Activated B cell treated with CpG ODN at 0.5 μM for 24 hours (primary cell): ENCODE data around the gene SEMA3A. TPM values are rescaled to one million over a fixed set of nuclear protein-coding genes. Genes with fewer than 3 reads are reported as not detected.
"Not testable (repeated sequence)": the region's sequence is repeated elsewhere in the genome, so short reads cannot be mapped to it uniquely, and the experiment has no call there.

Experiments
- ATAC-seq: fragments of 200-7000 bp; cut with Tn5 transposase; one replicate; pipeline ENCODE4 v1.10.0; 2021; ENCODE audit warnings: low read depth, mild to moderate bottlenecking, moderate library complexity
- CTCF ChIA-PET: fragments of 350-600 bp; sonication (Branson Sonifier 250); formaldehyde crosslinking; loops from one replicate; lab custom pipeline; 2021; ENCODE audit warnings: antibody characterized with exemption; lab: Charles Lee
- POLR2A ChIA-PET: fragments of 350-600 bp; sonication (Branson Sonifier 250); formaldehyde crosslinking; loops from one replicate; lab custom pipeline; 2021; ENCODE audit warnings: antibody characterized with exemption; lab: Charles Lee
- DNase-seq: peaks from one replicate; pipeline ENCODE4 v3.0.0; 2022
- H3K27ac Mint-ChIP-seq: one replicate; pipeline ENCODE4 v1.8.0; 2020; ENCODE audit warnings: mixed read lengths
- H3K27me3 Mint-ChIP-seq: one replicate; pipeline ENCODE4 v1.8.0; 2021; ENCODE audit warnings: mixed read lengths
- H3K36me3 Mint-ChIP-seq: one replicate; pipeline ENCODE4 v1.8.0; 2021; ENCODE audit warnings: low read depth, mixed read lengths
- H3K4me1 Mint-ChIP-seq: one replicate; pipeline ENCODE4 v1.8.0; 2021; ENCODE audit warnings: mixed read lengths
- H3K4me3 Mint-ChIP-seq: one replicate; pipeline ENCODE4 v1.8.0; 2020; ENCODE audit warnings: mild to moderate bottlenecking, mixed read lengths
- H3K9me3 Mint-ChIP-seq: one replicate; pipeline ENCODE4 v1.8.0; 2020; ENCODE audit warnings: mixed read lengths
- CTCF ChIP-seq: fragments of 200-600 bp; IDR thresholded peaks from one replicate; pipeline ENCODE4 v1.8.0; 2022; ENCODE audit warnings: antibody characterized with exemption, mild to moderate bottlenecking
- intact Hi-C: fragments of 100-400 bp; cut with micrococcal nuclease; formaldehyde crosslinking; loops from one replicate; pipeline ENCODE4 v1.15.1; 2024
- total RNA-seq: library from RNA; stranded (reverse); gene quantifications from 2 replicates; pipeline ENCODE4 v1.2.3, GENCODE V29; 2022

SEMA3A gene
- total RNA-seq = not detected in 2 replicates

DNA sequence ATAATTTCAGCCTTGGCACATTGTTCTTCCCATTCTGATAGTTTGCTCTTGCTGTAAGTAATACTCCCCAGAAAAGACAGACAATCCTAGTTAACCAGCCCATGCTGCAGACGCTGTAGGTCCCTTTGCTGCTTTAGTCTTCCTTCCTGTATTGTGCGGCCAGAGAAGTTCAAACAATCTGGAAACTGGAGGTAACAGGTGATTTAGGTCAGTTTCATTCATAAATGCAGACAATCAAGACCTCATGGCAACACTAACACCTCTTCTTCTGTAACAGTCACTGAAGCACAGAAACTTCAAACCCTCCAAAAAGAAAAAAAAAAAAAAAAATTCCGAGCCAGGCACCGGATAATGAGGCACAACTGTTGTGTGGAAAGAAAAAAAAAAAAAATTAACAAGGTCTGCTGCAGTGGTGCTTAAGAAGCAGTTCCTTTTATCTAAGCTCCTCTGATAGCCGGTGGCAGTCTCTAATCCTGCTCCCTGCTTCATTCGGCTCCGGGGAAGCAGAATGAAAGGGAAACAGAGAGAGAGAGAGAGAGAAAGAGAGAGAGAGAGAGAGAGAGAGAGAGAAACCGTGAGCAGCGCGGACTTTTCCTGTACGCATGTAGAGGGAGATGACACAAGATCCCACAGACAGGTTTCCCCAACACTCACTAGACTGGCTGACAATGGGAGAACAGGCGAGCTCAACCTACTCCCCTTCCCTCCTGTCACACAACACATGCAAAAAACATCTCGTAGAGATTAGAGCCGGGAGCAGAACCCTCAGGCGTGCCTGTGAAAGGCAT is at the start of gene SEMA3A:
TSS of gene SEMA3A (minus strand) at position 306 of the 788 bp plus-strand sequence. CDS start at position 103, 203 bp downstream.
- TF ChIP-seq CTCF = no peak
- intact Hi-C loops = no loop called here
- H3K4me3 Mint-ChIP-seq = peak within 1 kb of the TSS; percentile 44
- POLR2A ChIA-PET = no interaction called here
- no peaks in the 10 kb centered on the region for H3K9me3 Mint-ChIP-seq
- peaks cover 3% of the 10 kb centered on the region for H3K4me1 Mint-ChIP-seq
- H3K27me3 Mint-ChIP-seq = no peaks in the 10 kb centered on the region
- ATAC-seq (no peak), DNase-seq (no peak)
- CTCF ChIA-PET = no interaction called here
- no peak within 1 kb of the TSS for H3K27ac Mint-ChIP-seq
- no peaks in the 10 kb centered on the region for H3K36me3 Mint-ChIP-seq

GRCh38 chr7:84243037-84243436 is 48.4 kb upstream of the SEMA3A start:
- POLR2A ChIA-PET, H3K4me1 Mint-ChIP-seq, intact Hi-C loops, H3K36me3 Mint-ChIP-seq, H3K4me3 Mint-ChIP-seq, DNase-seq, CTCF ChIA-PET, ATAC-seq, H3K27me3 Mint-ChIP-seq, H3K27ac Mint-ChIP-seq: not testable (repeated sequence)
- peaks cover 18% of the 10 kb centered on the region for H3K9me3 Mint-ChIP-seq

- POLR2A ChIA-PET = no interaction called here
- H3K27ac Mint-ChIP-seq = no peak overlapping the region
- CTCF ChIA-PET = no interaction called here
- no peak for TF ChIP-seq CTCF
- H3K4me1 Mint-ChIP-seq = no peaks in the 10 kb centered on the region
- H3K36me3 Mint-ChIP-seq = no peaks in the 10 kb centered on the region
- ATAC-seq (no peak), DNase-seq (no peak)
- no peak overlapping the region for H3K4me3 Mint-ChIP-seq
- H3K27me3 Mint-ChIP-seq = no peaks in the 10 kb centered on the region
- peaks cover 15% of the 10 kb centered on the region for H3K9me3 Mint-ChIP-seq
- intact Hi-C loops = no loop called here
Measured at GRCh38 chr7:84238596-84238995, 44.0 kb upstream of the SEMA3A start.

DNA sequence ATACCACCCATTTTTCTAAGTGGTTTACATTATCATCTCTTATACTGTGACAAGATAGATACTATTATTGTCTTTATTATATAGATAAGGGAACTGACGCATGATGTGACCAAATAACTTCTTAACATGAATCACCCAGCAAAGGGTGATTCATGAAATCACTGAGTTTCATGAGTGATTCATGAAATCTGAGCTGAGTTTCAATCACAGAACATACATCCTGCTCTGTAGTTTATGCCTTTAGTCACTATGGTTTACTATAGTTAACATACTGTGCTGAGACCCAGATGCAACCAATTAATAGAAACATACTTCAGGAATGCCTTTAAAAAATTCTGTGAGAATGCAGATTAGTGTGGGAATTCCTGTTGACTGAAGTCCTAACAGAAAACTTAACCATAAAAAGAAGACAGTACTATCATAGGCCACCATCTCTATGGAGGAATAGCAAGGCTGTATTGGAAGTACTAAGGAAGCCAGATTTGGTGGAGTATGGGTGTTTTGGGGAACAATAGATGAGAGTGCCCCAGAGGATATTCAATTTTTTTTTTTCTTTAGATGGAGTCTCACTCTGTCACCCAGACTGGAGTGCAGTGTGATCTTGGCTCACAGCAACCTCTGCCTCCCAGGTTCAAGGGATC is 43.1 kb upstream of the SEMA3A start:
- DNase-seq (no peak), ATAC-seq (no peak)
- POLR2A ChIA-PET = no interaction called here
- no peaks in the 10 kb centered on the region for H3K27me3 Mint-ChIP-seq
- intact Hi-C loops = no loop called here
- CTCF ChIA-PET = no interaction called here
- H3K9me3 Mint-ChIP-seq = peaks cover 8% of the 10 kb centered on the region
- no peak for TF ChIP-seq CTCF
- no peaks in the 10 kb centered on the region for H3K4me1 Mint-ChIP-seq
- H3K36me3 Mint-ChIP-seq = no peaks in the 10 kb centered on the region
- H3K4me3 Mint-ChIP-seq = no peak overlapping the region
- H3K27ac Mint-ChIP-seq = no peak overlapping the region

- H3K4me1 Mint-ChIP-seq = no peaks in the 10 kb centered on the region
- POLR2A ChIA-PET = no interaction called here
- CTCF ChIA-PET = no interaction called here
- no peak overlapping the region for H3K27ac Mint-ChIP-seq
- no peak for TF ChIP-seq CTCF
- no peaks in the 10 kb centered on the region for H3K36me3 Mint-ChIP-seq
- H3K4me3 Mint-ChIP-seq = no peak overlapping the region
- peaks cover 7% of the 10 kb centered on the region for H3K9me3 Mint-ChIP-seq
- intact Hi-C loops = no loop called here
- ATAC-seq = no peak
- H3K27me3 Mint-ChIP-seq = no peaks in the 10 kb centered on the region
- DNase-seq = no peak
Measured at GRCh38 chr7:84236398-84236797, 41.8 kb upstream of the SEMA3A start.
